ENCODE results near the gene CUZD1.

CUZD1 gene

GRCh38 chr10:122855745-122856144 lies 10.1 kb upstream of the CUZD1 start:
- DNase-seq = no peak

GRCh38 chr10:122854648-122855047 lies 9.0 kb upstream of the CUZD1 start:
- DNase-seq = peak in 1 of 2 donors; percentile 2

GRCh38 chr10:122853665-122854313 lies 8.1 kb upstream of the CUZD1 start:
- no peak for DNase-seq

GRCh38 chr10:122852261-122852660 lies 6.6 kb upstream of the CUZD1 start:
- DNase-seq = no peak

- no peak for DNase-seq
Measured at GRCh38 chr10:122850705-122851640, 5.3 kb upstream of the CUZD1 start.

- DNase-seq = no peak
Measured at GRCh38 chr10:122849900-122850605, 4.4 kb upstream of the CUZD1 start.

- DNase-seq = no peak
Measured at GRCh38 chr10:122849090-122849489, 3.4 kb upstream of the CUZD1 start.

- no peak for DNase-seq
Measured at GRCh38 chr10:122847782-122848604, 2.3 kb upstream of the CUZD1 start.

GRCh38 chr10:122844146-122844545 lies 1.5 kb downstream of the CUZD1 start:
- DNase-seq = no peak

GRCh38 chr10:122841569-122841968 lies 4.1 kb downstream of the CUZD1 start:
- DNase-seq = no peak

GRCh38 chr10:122839505-122839904 lies 6.2 kb downstream of the CUZD1 start:
- no peak for DNase-seq

GRCh38 chr10:122838880-122839279 lies 6.8 kb downstream of the CUZD1 start:
- no peak for DNase-seq

GRCh38 chr10:122835908-122836307 lies 9.7 kb downstream of the CUZD1 start:
- no peak for DNase-seq

- DNase-seq = no peak
Measured at GRCh38 chr10:122830965-122831353, 14.7 kb downstream of the CUZD1 start.

GRCh38 chr10:122830273-122830964 lies 15.2 kb downstream of the CUZD1 start:
- DNase-seq = no peak

GRCh38 chr10:122829454-122829853 lies 16.2 kb downstream of the CUZD1 start:
- no peak for DNase-seq

GRCh38 chr10:122828716-122829255 lies 16.9 kb downstream of the CUZD1 start:
- DNase-seq = no peak

- no peak for DNase-seq
Measured at GRCh38 chr10:122827302-122827701, 18.4 kb downstream of the CUZD1 start.

GRCh38 chr10:122822973-122823690 lies 22.5 kb downstream of the CUZD1 start:
- no peak for DNase-seq

GRCh38 chr10:122821808-122822207 lies 23.8 kb downstream of the CUZD1 start:
- no peak for DNase-seq

- no peak for DNase-seq
Measured at GRCh38 chr10:122815458-122815857, 30.2 kb downstream of the CUZD1 start.
